Fibroblast of pulmonary artery (primary cell): ENCODE results near the gene MYL7.
"Not testable (repeated sequence)": the region's sequence is repeated elsewhere in the genome, so short reads cannot be mapped to it uniquely, and the experiment has no call there.

ENCODE experiments used
- DNase-seq: peaks from one replicate; pipeline ENCODE4 v3.0.0-alpha.2; 2010; ENCODE audit warnings: low read depth
- H3K4me3 ChIP-seq: replicated peaks from 2 replicates; pipeline ENCODE4 v1.5.1; 2011; ENCODE audit warnings: low read depth, mild to moderate bottlenecking, control low read depth, low read length, moderate library complexity
- CTCF ChIP-seq: IDR thresholded peaks from 2 replicates; pipeline ENCODE4 v1.5.1; 2011; ENCODE audit warnings: mild to moderate bottlenecking, control low read depth, low read length, inconsistent platforms; ENCODE audit errors: missing control alignments

MYL7 gene

DNA sequence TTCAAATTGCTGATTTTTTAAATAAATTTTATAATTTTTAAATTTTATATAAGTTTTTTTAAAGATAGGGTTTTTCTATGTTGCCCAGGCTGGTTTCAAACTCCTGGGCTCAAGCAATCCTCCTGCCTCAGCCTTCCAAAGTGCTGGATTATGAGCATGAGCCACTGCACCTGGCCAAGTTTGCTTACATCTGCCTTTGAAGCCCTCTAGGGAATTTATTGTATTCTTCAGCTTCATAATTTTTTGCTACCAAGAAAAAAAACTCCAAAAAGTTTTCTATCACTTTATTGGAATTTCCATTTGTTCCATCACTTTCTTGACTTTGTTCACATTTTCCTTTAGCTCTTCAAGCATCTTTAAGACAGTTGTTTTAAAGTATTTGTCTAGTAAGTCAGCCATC is 14.0 kb downstream of the MYL7 start:
- no peak for DNase-seq
- no peak overlapping the region for H3K4me3 ChIP-seq
- no peak for TF ChIP-seq CTCF

DNA sequence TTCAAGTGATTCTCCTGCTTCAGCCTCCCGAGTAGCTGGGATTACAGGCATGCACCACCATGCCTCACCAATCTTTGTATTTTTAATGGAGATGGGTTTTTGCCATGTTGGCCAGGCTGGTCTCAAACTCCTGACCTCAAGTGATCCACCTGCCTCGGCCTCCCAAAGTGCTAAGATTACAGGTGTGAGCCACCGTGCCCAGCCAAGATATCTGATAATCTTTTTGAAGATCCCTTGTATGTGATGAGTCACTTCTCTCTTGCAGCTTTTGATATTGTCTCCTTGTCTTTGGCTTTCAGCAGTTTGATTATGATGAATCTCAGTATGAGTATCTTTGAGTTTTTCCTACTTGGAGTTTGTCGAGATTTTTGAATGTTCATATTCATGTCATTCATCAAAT is 14.6 kb downstream of the MYL7 start:
- H3K4me3 ChIP-seq, DNase-seq: not testable (repeated sequence)

DNA sequence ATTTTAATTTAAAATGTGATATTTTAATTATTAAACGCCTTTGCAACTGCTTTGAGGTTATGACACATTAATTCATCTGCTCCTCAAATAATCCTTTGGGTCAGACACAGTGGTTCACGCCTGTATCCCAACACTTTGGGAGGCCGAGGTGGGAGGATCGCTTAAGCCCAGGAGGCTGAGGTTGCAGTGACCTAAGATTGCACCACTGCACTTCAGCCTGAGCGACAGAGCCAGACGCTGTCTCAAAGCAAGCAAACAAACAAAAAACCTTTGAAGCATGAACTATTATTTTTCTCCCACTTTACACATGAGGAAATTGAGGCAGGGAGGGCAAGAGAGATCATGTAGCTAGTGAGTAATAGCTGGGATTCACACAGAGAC is 16.3 kb downstream of the MYL7 start:
- DNase-seq: no peak
- H3K4me3 ChIP-seq: no peak overlapping the region
- no peak for TF ChIP-seq CTCF

- peak within 1 kb of the TSS; percentile 73 for H3K4me3 ChIP-seq
- no peak for TF ChIP-seq CTCF
- DNase-seq: peak; percentile 95
Measured at GRCh38 chr7:44123190-44124003, 17.7 kb downstream of the MYL7 start, which contains the start of gene POLD2. TSS of gene POLD2 (minus strand) at chr7:44123548. CDS start at chr7:44122053, 1,495 bp downstream.

DNA sequence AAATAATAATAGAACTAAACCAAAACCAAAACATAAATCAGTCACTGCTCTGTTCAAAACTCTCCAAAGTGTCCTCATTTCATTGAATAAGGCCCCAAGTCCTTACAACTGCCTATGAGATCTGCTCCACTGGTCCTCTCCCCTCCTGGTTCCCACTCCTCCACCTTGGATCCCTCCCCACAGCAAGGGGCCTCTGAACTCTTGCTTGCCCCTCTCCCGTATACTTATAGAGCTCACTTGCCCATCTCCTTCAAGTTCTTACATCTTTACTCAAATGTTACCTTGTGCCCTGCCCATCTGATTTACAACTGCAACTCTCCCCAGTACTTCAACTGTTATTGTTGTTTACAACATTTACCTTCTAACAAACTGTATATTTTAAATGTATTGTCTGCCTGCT is 18.6 kb downstream of the MYL7 start:
- peak overlapping the region; percentile 73 for H3K4me3 ChIP-seq
- TF ChIP-seq CTCF: no peak
- no peak for DNase-seq

- DNase-seq: no peak
- H3K4me3 ChIP-seq: no peak overlapping the region
- TF ChIP-seq CTCF: no peak
Measured at GRCh38 chr7:44121761-44122420, 19.2 kb downstream of the MYL7 start.

- no peak for DNase-seq
- TF ChIP-seq CTCF: no peak
- no peak overlapping the region for H3K4me3 ChIP-seq
Measured at GRCh38 chr7:44120395-44120794, 20.7 kb downstream of the MYL7 start.
